ENCODE data around the gene RBBP5. TPM values are rescaled to one million over a fixed set of nuclear protein-coding genes. Genes with fewer than 3 reads are reported as not detected.

The RBBP5 gene
- total RNA-seq, 1 experiment from 2014 or later = 17.3 TPM

GRCh38 chr1:205077934-205078311 is 43.9 kb downstream of the RBBP5 start:
- Mint-ChIP-seq H3K4me3 (no peak overlapping the region), H3K27me3 (ENCODE audit: low read depth) (no peaks in the 10 kb centered on the region; the same call in 1 of the 2 replicates), H3K27ac (no peak overlapping the region), H3K9me3 (no peaks in the 10 kb centered on the region), H3K36me3 (ENCODE audit: insufficient read depth in 1 of 3, low read depth in 3 of 3) (no peaks in the 10 kb centered on the region; a peak in 1 of 7 replicates), H3K4me1 (no peaks in the 10 kb centered on the region)
- no peak overlapping the region for H2BK120ac ChIP-seq (ENCODE audit: low read depth, low read length, poor library complexity, severe bottlenecking)
- H4K5ac ChIP-seq (ENCODE audit: insufficient read length, low read depth, low read length) = no peak overlapping the region
- no peak overlapping the region for H2BK20ac ChIP-seq (ENCODE audit: low read depth, low read length, poor library complexity, severe bottlenecking)
- no peaks in the 10 kb centered on the region for H3K4me1 ChIP-seq (ENCODE audit: insufficient read depth, low read length)
- no peak overlapping the region for H2AK5ac ChIP-seq (ENCODE audit: insufficient read length, low read length)
- H3K56ac ChIP-seq (ENCODE audit: insufficient read length, low read depth, low read length) = no peak overlapping the region
- no peak overlapping the region for H4K91ac ChIP-seq (ENCODE audit: insufficient read length, low read depth, low read length)
- H2BK15ac ChIP-seq (ENCODE audit: low read depth, low read length) = no peak overlapping the region
- no peak overlapping the region for H3K18ac ChIP-seq (ENCODE audit: insufficient read length, low read depth, low read length)
- no peaks in the 10 kb centered on the region for H3K9me3 ChIP-seq (ENCODE audit: control insufficient read depth, low read depth, low read length)
- H3K4ac ChIP-seq (ENCODE audit: low read depth, low read length) = no peak overlapping the region
- no peak for DNase-seq
- H3K27ac ChIP-seq (ENCODE audit: insufficient read length, low read depth, low read length) = no peak overlapping the region
- H3K23me2 ChIP-seq (ENCODE audit: insufficient read length, low read depth, low read length, poor library complexity, severe bottlenecking) = no peaks in the 10 kb centered on the region
- H3T11ph ChIP-seq (ENCODE audit: low read length) = no peak overlapping the region
- H3K14ac ChIP-seq (ENCODE audit: insufficient read depth, low read length) = no peak overlapping the region
- no peaks in the 10 kb centered on the region for H3K27me3 ChIP-seq (ENCODE audit: insufficient read depth, low read length)
- no peak for TF ChIP-seq CTCF (conservative IDR thresholded peaks at IDR 0.05)
- no peak overlapping the region for H4K8ac ChIP-seq (replicated peaks; ENCODE audit: insufficient read length, low read depth, low read length)
- H2BK5ac ChIP-seq (ENCODE audit: insufficient read length, low read length) = no peak overlapping the region
- H3K23ac ChIP-seq (ENCODE audit: insufficient read length, low read depth, low read length) = no peak overlapping the region
- H3K4me2 ChIP-seq (ENCODE audit: insufficient read depth, insufficient read length, low read length) = no peak overlapping the region
- H2AFZ ChIP-seq (ENCODE audit: low read length) = no peak overlapping the region
- H3K79me1 ChIP-seq (ENCODE audit: insufficient read depth, low read depth, low read length, poor library complexity, severe bottlenecking) = no peaks in the 10 kb centered on the region
- WGBS (ENCODE audit: extremely low coverage, insufficient read length, low lambda C conversion rate) = no CpG with 5 or more reads among the region's 1 CpG
- no peaks in the 10 kb centered on the region for H3K79me2 ChIP-seq (ENCODE audit: insufficient read depth, low read length)
- H3K9ac ChIP-seq (ENCODE audit: extremely low read depth, insufficient read length, low read length) = no peak overlapping the region
- H2BK12ac ChIP-seq (ENCODE audit: insufficient read length, low read depth, low read length) = no peak overlapping the region
- no peaks in the 10 kb centered on the region for H4K20me1 ChIP-seq (ENCODE audit: control insufficient read depth, insufficient read depth, insufficient read length)
